ENCODE data around the gene FOXP4. TPM values are rescaled to one million over a fixed set of nuclear protein-coding genes. Genes with fewer than 3 reads are reported as not detected.

The FOXP4 gene
- total RNA-seq, 1 experiment from 2014 or later = 3.1 TPM

GRCh38 chr6:41519745-41520699, 26.2 kb upstream of the FOXP4 start:
- DNase-seq (ENCODE audit: low read depth) = no peak

GRCh38 chr6:41522780-41523548, 23.2 kb upstream of the FOXP4 start:
- DNase-seq (ENCODE audit: low read depth) = no peak

GRCh38 chr6:41523915-41524633, 22.1 kb upstream of the FOXP4 start:
- DNase-seq (ENCODE audit: low read depth) = no peak

- no peak for DNase-seq (ENCODE audit: low read depth)
These were observed 21.6 kb upstream of the FOXP4 start for GRCh38 chr6:41524634-41525011.

- DNase-seq (ENCODE audit: low read depth) = peak; percentile 39
These were observed 18.3 kb upstream of the FOXP4 start for GRCh38 chr6:41527721-41528408.

GRCh38 chr6:41528409-41528963, 17.7 kb upstream of the FOXP4 start:
- DNase-seq (ENCODE audit: low read depth) = no peak

- DNase-seq (ENCODE audit: low read depth) = no peak
These were observed 17.1 kb upstream of the FOXP4 start for GRCh38 chr6:41529049-41529448.

GRCh38 chr6:41529970-41530369, 16.2 kb upstream of the FOXP4 start:
- no peak for DNase-seq (ENCODE audit: low read depth)

GRCh38 chr6:41530476-41530875, 15.7 kb upstream of the FOXP4 start:
- no peak for DNase-seq (ENCODE audit: low read depth)

GRCh38 chr6:41531016-41531415, 15.2 kb upstream of the FOXP4 start:
- no peak for DNase-seq (ENCODE audit: low read depth)

GRCh38 chr6:41531591-41532582, 14.3 kb upstream of the FOXP4 start:
- DNase-seq (ENCODE audit: low read depth) = peak; percentile 74

- peak; percentile 60 for DNase-seq (ENCODE audit: low read depth)
These were observed 10.4 kb upstream of the FOXP4 start for GRCh38 chr6:41535766-41536165.

- DNase-seq (ENCODE audit: low read depth) = no peak
These were observed 9.1 kb upstream of the FOXP4 start for GRCh38 chr6:41536795-41537758.

- DNase-seq (ENCODE audit: low read depth) = no peak
These were observed 7.5 kb upstream of the FOXP4 start for GRCh38 chr6:41538556-41539182.

GRCh38 chr6:41539204-41539603, 7.0 kb upstream of the FOXP4 start:
- no peak for DNase-seq (ENCODE audit: low read depth)

- no peak for DNase-seq (ENCODE audit: low read depth)
These were observed 4.8 kb upstream of the FOXP4 start for GRCh38 chr6:41541364-41541763.

GRCh38 chr6:41543087-41543486, 3.1 kb upstream of the FOXP4 start:
- no peak for DNase-seq (ENCODE audit: low read depth)

GRCh38 chr6:41545247-41545702, 906 bp upstream of the FOXP4 start:
- no peak for DNase-seq (ENCODE audit: low read depth)

All from RPMI7951 (cell line).